GM21786 (cell line): ENCODE data around the gene OSBPL5.

Experiments used
- ATAC-seq: cut with Tn5 transposase; IDR thresholded peaks from one replicate; pipeline ENCODE4 v1.9.1; 2021; ENCODE audit not compliant: unreplicated experiment

The OSBPL5 gene

DNA sequence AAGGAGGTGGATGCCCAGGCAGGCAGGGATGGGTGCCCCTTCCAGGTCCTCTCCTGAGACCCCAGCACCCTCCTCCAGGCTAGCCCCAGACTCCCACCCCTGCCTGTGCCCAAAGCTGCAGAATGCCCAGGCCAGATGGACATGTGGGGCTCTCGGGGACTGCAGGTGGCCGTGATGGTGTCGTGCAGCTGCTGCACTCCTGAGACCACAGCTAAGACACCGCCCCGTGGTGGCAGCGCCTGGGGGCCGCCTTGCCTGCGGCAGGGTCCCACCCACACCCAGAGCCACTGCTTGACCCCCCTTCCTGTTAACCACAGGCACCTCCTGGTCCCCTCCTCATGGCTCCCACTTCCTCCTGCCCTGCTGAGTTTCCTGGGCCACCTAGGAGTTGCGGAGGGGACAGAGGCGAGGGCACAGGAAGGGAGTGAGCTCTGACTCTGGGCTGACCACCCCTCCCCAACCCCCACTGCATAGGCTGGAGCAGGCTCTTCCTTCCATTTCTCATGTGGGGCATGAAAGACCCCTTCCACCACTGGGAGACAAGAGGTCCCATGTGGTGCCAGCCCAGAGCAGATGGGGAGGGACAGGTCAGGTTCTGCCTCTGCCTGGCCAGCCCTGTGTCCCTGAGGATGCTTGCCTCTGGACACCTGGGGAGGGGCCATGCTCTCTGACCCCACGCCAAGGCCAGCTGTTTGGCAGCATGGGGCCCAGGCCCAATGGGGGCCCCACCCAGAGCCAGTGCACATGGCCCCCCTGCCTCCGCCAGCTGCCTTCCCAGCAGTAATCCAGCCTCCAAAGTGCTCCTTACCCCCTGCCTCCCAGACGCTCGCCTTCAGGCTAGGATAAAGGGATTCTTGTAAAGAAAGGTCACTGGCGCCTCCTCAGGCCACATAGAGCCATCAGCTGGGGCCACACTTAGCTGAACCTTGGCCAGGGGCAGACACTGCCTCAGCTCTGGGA, 29.3 kb downstream of the OSBPL5 start:
- ATAC-seq: no peak

DNA sequence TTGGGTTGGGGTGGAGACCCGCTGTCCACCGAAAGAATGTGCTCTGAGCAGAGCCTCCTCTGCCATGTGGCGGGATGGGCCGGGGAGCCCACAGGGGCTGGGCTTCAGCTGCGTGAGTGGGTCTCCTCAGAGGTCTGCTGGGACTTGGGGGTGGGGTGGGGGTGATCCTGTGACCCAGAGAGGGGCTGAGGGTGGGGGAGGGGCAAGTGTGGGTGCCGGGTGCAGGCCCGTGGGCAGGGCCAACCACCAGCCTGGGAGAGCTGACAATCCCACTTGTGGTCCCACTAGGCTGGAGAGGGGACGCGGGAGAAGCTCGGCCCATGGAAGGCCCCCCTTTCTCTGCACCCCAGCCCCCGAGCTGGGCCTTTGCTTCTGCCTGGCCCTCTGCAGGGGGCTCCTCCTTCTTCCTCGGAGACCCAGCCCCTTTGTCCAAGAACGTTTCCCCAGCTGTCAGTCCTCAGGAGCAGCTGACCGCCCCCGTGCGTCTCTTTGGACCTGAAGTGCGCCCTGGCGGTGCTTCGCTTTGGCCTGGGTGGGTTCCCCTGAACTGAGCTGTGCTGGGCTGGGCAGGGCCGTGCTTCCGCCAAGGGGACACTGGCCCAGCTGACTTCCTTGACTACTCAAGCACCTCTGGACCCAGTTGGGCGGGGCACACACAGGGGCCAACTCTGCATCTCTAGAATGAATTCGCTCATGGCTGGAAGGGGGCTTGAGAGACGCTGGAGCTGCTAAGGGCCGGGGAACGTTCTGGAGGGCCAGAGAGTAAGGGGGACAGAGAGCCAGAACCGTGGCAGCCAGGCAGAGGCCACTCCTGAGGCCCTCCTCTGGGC, 30.2 kb downstream of the OSBPL5 start:
- ATAC-seq: no peak

DNA sequence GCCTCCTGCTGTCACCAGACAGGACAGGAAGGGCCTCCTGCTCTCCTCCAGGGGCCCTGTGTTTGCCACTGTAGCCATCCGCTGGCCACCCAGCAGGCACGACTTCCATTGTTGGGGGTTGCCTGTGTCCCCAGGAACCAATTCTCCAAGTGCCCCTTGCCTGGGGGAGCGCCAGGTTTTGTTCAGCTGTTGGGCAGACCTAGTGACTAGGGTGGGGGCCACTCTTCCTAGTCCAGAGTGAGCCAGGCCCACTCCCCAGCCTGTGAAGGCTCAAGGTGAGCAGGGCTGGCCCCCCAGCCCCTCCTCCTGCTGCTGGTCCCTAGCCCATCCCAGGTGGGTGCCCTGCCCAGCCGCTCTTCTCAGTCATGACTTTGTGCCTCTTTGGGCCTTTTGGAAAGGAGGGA, 30.9 kb downstream of the OSBPL5 start:
- no peak for ATAC-seq

DNA sequence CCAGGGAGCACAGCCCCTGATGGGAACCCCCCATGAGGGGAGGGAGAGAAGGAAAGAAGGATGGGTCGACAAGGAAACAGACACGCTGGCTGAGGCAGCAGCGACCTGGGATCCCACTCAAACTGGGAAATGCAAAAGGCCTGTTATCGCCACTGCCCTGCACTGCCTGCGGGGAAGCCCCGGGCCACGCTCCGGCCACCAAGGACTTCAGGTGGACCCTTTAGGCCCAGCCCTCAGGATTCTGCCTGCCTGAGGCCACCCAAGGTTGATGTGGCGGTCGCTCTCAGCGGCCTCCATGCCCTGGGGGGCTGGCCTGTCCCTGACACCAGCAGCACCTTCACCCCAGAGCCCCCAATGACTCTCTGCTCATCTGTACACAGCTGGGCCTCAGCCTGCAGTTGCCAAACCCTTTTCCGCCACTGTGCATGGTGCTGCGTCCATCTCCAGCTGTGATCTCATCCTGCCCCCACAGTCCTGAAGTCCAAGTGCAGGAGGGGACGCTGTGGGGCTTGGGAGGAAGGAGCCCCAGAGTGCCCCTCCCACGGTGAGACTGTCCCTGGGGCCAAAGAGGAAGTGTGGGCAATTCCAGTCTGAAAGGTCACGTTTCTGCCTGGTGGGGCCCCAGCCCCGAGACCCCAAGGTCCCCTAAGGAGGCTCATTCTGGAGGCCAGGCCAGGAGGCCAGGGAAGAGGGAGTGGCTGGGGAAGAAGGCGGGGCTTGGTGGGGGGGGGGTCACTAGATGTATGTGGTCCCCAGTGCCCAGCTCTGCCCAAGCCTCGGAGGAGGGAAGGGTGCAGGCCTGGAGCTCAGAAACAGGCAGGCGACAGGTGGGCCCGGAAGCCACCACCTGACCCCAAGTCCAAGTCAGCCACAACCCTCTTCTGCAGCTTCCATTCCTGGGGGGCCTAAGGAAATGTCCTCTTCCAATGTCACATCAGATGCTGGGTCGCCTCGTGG, 31.6 kb downstream of the OSBPL5 start:
- no peak for ATAC-seq

DNA sequence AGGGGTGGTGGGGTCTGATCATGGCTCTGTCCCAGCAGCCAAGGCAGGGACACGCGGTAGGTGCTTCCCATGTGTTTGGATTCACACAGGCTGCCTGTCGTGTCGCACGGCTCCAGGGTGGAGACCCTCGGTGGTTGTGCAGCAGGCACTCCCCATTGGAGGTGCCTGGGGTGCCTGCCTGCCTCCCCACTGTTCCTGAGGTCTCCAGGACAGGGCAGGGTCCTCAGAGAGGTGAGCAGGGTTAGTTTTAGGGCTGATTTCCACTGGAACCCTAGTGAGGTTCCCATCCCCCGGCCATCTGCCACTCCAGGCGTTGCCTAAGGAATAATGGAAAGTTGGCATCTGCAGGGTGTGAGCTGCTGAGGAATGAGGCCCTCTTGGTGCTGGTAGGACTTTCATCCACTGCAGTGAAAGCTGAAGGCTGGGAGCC, 32.3 kb downstream of the OSBPL5 start:
- ATAC-seq: no peak

DNA sequence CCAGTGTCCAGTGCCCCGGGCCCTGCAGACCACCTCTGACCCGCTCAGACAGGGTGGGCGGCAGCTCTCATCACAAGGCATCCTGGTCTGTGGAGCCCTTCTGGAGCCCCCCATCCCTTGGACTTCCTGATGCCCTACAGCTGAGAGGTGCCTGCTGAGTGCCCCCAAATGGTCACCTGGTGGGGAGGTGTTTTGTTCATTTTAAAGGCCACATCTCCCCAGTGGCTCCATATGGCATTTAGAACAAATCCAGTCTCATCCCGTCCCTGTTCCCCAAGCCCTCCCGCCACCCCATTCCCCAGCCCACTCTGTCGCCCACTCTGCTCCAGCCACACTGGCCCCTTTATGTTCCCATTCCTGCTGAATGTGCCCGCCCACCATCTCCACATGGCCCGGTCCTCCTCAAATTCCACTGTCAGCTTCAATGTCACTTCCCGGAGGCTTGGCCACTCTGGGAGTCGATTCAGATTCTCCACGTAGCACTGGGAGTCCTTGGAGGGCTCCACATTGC, 32.8 kb downstream of the OSBPL5 start:
- ATAC-seq: no peak

DNA sequence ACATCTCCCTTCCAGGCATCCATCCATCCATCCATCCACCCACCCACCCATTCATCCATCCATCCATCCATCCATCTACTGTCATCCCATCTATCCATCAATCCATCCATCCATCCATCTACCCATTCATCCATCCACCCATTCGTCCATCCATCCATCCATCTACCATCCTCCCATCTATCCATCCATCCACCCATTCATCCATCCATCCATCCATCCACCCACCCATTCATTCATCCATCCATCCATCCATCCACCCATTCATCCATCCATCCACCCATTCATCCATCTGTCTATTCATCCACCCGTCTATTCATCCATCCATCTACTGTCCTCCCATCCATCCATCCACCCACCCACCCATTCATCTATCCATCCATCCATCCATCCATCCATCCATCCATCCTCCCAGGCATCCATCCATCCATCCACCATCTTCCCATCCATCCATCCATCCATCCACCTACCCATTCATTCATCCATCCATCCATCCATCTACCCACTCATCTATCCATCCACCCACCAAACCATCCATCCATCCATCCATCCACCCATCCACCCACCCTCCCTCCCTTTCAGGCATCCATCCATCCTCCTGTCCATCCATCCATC, 33.7 kb downstream of the OSBPL5 start:
- no peak for ATAC-seq

DNA sequence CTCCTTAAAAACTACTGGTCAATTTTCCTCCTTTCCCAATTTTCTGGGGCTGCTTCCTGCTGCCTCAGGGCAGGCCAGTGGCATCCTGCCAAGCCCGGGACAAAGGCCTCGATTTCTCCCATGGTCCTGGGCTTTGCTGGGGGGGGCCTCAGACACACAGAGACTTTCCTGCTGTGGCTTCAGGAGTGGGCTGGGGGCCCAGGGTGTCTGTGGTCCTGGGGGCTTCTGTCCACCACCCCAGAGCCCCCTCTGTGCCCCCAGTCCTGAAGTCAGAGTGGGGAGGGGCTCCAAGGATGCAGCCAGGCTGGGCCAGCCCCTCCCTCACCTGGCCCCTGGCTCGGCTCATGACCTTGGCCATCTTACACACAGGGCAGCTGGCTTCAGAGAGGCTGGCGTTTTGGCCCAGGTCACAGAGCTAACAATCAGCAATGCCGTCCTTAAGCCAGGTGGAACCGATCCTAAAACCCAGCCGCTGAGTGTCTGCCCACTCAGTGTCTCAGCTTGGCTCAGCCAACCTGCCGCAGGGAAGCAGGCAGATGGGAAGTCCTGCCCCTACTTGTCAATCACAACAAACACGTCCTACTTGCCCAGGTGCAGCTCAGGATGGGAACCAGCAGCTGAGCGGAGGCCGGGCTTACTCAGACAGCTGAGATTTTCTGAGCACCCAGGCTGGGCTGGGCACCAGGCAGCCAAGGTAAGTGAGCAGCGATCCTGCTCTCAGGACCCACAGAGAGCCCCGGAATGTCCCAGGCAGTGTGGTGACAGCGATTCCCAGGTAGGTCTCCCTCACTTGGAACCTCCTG, 34.6 kb downstream of the OSBPL5 start:
- ATAC-seq: no peak

DNA sequence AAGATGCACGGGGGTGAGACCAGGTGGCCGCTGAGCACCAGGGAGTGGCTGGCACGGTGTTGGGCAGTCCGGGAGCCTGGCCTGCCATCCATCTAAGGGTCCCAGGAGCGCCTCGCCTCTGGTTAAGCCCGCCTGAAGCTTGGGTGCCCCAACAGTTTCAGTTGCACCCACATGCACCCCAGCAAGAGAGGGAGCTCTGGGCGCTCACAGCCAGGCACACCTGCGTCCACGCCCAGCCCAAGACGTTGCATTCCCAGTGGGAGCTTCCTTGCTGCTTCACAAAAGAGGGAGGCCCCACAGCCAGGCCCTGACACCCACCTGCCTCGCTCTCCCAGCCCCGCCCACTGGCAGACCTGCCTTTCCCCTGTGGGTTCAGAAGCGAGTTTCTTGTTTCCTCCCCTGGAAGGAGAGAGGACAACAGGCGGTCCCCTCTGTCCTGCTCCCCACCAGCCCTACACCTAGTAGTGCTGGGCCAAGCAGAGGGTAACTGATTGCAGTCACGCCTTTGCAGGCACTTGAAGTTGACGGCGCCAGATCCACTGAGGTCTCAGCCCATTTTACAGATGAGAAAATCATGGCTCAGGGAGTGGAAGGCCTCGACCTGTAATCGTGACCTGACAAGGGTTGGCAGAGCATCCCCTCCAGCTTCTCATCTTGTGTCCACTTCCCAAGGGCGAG, 35.4 kb downstream of the OSBPL5 start:
- no peak for ATAC-seq

DNA sequence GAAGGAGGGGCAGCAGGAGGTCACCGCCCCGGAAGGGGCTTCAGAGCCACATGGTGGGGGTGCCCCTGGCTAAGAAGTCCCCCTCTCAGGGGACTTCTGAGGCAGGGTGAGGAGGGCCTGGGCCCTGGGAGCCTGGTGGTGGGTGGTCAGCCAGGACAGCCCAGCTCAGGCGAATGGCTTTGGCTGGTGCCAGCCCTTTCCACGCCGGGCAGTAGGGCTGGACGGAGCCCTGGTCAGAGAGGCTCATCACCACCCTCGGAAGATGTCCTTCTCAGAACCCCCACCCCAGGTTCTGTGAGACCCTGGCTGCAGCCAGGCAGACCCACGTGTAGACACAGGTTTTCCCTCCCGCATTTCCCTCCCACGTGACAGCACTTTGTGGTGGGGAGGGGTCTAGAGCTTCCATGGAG, 35.9 kb downstream of the OSBPL5 start:
- ATAC-seq: no peak

DNA sequence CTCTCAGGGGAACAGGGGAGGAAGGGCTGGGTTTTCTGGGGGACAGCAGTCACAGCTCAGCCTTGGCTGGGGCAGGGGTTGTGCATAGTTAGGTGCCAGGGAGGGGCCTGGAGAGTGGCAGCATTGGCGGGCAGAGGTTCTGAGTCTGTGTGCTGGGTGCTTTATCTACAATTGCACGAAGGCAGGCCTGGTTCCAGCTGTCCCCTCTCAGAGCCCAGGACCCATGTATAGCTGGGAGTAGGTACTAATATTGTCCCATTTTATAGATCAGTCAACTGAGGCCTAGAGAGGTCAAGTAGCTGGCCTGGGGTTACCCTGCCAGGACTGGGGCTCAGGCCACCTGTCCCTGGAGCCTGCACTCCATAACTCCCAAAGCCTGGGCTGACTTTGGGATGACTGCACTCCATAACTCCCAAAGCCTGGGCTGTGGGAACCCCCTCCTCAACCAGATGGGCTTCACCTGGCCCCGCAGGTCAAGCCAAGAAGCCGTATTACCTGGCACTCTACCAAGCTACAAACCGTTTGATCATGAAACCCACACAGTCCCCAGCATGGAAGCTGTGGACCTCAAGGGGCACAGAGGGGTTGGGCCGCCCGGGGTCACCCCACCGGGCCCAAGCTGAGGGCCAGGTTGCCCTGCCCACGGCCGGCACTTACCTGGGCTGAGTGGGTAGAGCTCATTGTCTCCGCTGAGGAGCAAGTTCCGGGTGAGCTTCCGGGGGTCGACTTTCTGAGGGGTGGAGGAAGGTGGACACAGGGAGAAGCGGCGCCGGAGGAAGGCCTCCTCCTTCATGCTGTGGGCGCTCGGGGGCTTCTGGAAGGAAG, 36.5 kb downstream of the OSBPL5 start:
- ATAC-seq: no peak

DNA sequence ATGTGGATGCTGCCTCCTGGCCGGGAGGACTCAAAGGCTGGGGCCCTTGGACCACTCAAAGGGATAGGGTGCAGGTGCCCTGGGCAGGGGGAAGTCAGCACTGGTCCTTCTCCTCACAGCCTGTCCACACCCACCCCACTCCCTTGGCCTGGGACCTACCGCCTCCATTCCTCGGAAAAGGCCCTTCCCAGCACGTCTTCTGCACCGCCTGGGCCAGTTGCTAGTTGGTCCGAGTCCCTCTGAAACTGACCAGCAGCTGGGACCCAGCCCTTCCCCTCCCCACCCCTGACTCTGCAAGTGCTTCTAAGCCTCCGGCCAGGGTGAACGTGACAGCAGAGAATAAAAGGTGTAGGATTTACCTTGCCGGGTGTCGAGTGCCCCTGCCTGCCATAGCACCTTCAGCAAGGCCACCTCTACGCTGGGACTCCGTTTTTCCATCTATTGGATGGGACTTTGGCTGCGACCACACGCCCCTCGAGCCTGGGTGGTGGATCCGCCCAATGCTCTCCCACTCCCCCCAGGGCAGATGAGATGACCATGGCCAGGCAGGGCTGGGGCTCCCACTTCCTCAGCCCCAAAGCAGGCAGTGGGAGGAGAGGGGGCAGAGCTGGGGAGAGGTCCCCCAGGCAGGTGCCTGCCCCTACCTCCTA, 37.3 kb downstream of the OSBPL5 start:
- ATAC-seq: no peak

DNA sequence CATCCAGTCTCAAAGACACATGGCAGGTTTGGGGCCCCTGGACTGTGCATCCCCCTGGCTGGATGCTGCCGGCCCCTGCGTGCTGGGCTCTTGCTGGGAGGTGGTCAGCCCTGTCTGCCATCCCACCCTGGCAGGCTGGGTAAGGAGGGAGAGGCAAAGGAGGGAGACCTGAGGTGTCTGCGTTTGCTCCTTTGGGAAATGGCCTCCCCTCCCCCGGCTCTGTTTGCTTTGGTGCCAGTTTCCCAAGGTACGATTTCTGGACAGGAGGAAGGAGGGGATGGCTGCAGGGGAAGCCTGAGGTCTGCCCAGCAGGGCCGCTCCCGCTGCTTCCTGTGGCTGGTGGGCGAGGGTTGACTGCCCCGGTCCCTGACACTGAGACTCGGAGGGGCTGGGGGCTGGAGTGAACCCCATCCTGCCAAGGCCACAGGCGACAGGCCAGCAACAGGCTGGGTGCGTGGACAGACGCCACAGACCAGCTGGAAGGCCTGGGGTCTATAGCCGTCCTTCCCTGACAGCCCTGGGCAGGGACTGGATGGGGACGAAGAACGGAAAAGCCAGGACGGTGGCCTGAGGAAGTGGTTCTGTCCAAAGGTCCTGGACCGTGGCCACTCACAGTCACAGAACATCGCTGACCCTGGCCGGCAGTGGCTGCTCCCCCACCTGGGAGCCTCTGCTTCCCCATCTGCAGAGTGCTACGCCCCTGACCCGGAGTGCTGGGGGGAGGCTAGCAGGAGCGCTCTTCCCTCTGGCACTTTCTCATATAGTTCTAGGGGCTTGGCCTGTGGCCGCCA, 38.0 kb downstream of the OSBPL5 start:
- ATAC-seq: no peak

DNA sequence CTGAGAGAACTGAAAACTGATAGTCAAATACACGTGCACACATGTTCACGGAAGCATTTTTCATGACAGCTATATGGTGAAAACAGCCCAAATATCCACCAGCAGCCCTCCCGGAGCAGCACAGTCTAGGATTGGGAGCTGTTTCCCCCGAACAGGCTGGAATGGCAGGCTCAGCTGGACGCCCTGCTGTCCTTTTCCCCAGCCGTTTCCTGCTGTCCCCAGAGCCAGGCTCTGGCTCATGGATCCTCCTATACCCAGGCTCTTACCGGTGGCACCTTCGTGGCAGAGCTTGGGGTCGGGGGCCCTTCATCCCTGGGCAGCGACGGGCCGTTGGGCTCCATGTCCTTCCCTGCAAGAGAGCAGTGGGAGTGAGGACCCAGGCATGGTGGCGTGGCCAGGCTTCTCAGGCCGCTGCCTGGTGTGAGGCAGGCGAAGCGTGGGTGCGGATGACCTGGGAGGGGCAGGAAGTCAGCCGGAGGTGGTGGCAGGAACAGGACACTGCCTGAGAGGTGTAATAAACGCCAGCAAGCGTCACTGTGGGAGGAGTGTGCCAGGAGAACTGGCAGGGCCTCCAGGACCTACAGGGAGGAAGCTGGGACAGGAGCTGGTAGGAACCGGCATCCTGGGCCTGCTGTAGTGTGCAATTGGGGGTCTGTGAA, 38.8 kb downstream of the OSBPL5 start:
- no peak for ATAC-seq

DNA sequence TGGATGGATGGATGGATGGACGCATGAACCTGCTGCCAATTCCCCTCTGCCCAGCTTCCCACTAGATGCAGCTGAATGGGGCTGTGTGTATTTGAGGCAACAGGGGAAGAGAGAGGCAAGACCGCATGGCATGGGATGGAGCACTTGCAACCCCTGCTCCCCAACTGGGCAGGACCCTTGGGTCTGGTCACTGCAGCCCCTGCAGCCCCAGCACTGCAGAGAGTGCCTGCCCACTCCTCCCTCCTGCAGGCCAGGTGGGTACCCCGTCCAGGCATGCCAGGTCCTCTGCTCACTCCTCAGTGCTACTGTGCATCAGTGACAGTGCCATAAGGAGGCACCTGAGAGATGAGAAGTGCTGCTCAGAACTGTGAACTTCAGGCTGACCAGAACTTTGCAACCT, 40.3 kb downstream of the OSBPL5 start:
- no peak for ATAC-seq
